ENCODE results near the gene MUC4. TPM values are rescaled to one million over a fixed set of nuclear protein-coding genes. Genes with fewer than 3 reads are reported as not detected.
"Not testable (repeated sequence)": the region's sequence is repeated elsewhere in the genome, so short reads cannot be mapped to it uniquely, and the experiment has no call there.

The MUC4 gene
- total RNA-seq, 2 experiments from 2014 or later = 0.09 to 0.14 TPM

- no peak for DNase-seq
- no peaks in the 10 kb centered on the region for H3K9me3 Mint-ChIP-seq (ENCODE audit: low read depth)
- peaks cover 18% of the 10 kb centered on the region for H3K27me3 Mint-ChIP-seq
- H3K27ac Mint-ChIP-seq = no peak overlapping the region
- ATAC-seq = no peak
- no peak overlapping the region for H3K4me3 Mint-ChIP-seq
- H3K36me3 Mint-ChIP-seq (ENCODE audit: low read depth) = no peaks in the 10 kb centered on the region
- intact Hi-C loops (cut with DNase I, micrococcal nuclease) = no loop called here
- ChIA-PET CTCF (interaction anchor here (0.7 to 1.8 kb wide), 2 partner anchors 60 to 95 kb away, joined by 3 read pairs; no protein-coding TSS in a partner anchor), POLR2A (no interaction called here)
- H3K4me1 Mint-ChIP-seq = peaks cover 11% of the 10 kb centered on the region
Measured at GRCh38 chr3:195754906-195755305, 56.8 kb downstream of the MUC4 start.

GRCh38 chr3:195754141-195754540 is 57.6 kb downstream of the MUC4 start:
- ChIA-PET CTCF (no interaction called here), POLR2A (no interaction called here)
- no peaks in the 10 kb centered on the region for H3K36me3 Mint-ChIP-seq (ENCODE audit: low read depth)
- H3K4me3 Mint-ChIP-seq = no peak overlapping the region
- H3K27ac Mint-ChIP-seq = no peak overlapping the region
- H3K27me3 Mint-ChIP-seq = peaks cover 13% of the 10 kb centered on the region
- ATAC-seq (no peak), DNase-seq (no peak)
- no peaks in the 10 kb centered on the region for H3K9me3 Mint-ChIP-seq (ENCODE audit: low read depth)
- peaks cover 11% of the 10 kb centered on the region for H3K4me1 Mint-ChIP-seq
- intact Hi-C loops (cut with DNase I, micrococcal nuclease) = no loop called here

- Mint-ChIP-seq H3K9me3 (ENCODE audit: low read depth) (no peaks in the 10 kb centered on the region), H3K27ac (no peak overlapping the region)
- CTCF ChIA-PET = no interaction called here
Measured at GRCh38 chr3:195753581-195753980, 58.1 kb downstream of the MUC4 start.

GRCh38 chr3:195752546-195753331 is 59.0 kb downstream of the MUC4 start:
- POLR2A ChIA-PET = no interaction called here
- DNase-seq (no peak), ATAC-seq (no peak)
- CTCF ChIA-PET = no interaction called here
- Mint-ChIP-seq H3K27ac (no peak overlapping the region), H3K4me1 (peaks cover 18% of the 10 kb centered on the region), H3K9me3 (ENCODE audit: low read depth) (no peaks in the 10 kb centered on the region), H3K27me3 (peaks cover 6% of the 10 kb centered on the region), H3K36me3 (ENCODE audit: low read depth) (no peaks in the 10 kb centered on the region), H3K4me3 (no peak overlapping the region)
- intact Hi-C loops (cut with DNase I, micrococcal nuclease) = no loop called here

More at GRCh38 chr3:195753581-195753980, 58.1 kb downstream of the MUC4 start:
- peaks cover 14% of the 10 kb centered on the region for H3K4me1 Mint-ChIP-seq
- no peaks in the 10 kb centered on the region for H3K36me3 Mint-ChIP-seq (ENCODE audit: low read depth)
- H3K27me3 Mint-ChIP-seq = peaks cover 9% of the 10 kb centered on the region
- DNase-seq = no peak
- intact Hi-C loops (cut with DNase I, micrococcal nuclease) = no loop called here
- POLR2A ChIA-PET = no interaction called here
- ATAC-seq = no peak
- H3K4me3 Mint-ChIP-seq = no peak overlapping the region

GRCh38 chr3:195752066-195752465 is 59.7 kb downstream of the MUC4 start:
- no peaks in the 10 kb centered on the region for H3K9me3 Mint-ChIP-seq (ENCODE audit: low read depth)
- no peaks in the 10 kb centered on the region for H3K36me3 Mint-ChIP-seq (ENCODE audit: low read depth)
- DNase-seq = no peak
- peaks cover 4% of the 10 kb centered on the region for H3K27me3 Mint-ChIP-seq
- no peak overlapping the region for H3K4me3 Mint-ChIP-seq
- CTCF ChIA-PET = no interaction called here
- H3K4me1 Mint-ChIP-seq = peaks cover 17% of the 10 kb centered on the region
- POLR2A ChIA-PET = no interaction called here
- no peak overlapping the region for H3K27ac Mint-ChIP-seq
- intact Hi-C loops (cut with DNase I, micrococcal nuclease) = no loop called here
- ATAC-seq = no peak

- intact Hi-C loops (cut with DNase I, micrococcal nuclease) = no loop called here
- ATAC-seq (no peak), DNase-seq (no peak)
- no peaks in the 10 kb centered on the region for H3K9me3 Mint-ChIP-seq (ENCODE audit: low read depth)
- H3K27me3 Mint-ChIP-seq = no peaks in the 10 kb centered on the region
- no peak overlapping the region for H3K27ac Mint-ChIP-seq
- H3K4me3 Mint-ChIP-seq = no peak overlapping the region
- no peaks in the 10 kb centered on the region for H3K36me3 Mint-ChIP-seq (ENCODE audit: low read depth)
- POLR2A ChIA-PET = no interaction called here
- CTCF ChIA-PET = no interaction called here
- H3K4me1 Mint-ChIP-seq = peaks cover 13% of the 10 kb centered on the region
Measured at GRCh38 chr3:195751560-195751959, 60.2 kb downstream of the MUC4 start.

- Mint-ChIP-seq H3K9me3 (ENCODE audit: low read depth) (no peaks in the 10 kb centered on the region), H3K27me3 (peaks cover under 1% of the 10 kb centered on the region), H3K4me3 (no peak overlapping the region), H3K27ac (no peak overlapping the region), H3K4me1 (peaks cover 13% of the 10 kb centered on the region), H3K36me3 (ENCODE audit: low read depth) (no peaks in the 10 kb centered on the region)
- ChIA-PET POLR2A (no interaction called here), CTCF (no interaction called here)
- DNase-seq = no peak
- ATAC-seq = no peak
- intact Hi-C loops (cut with DNase I, micrococcal nuclease) = no loop called here
Measured at GRCh38 chr3:195750797-195751520, 60.8 kb downstream of the MUC4 start.

- H3K4me3 Mint-ChIP-seq; H3K36me3 Mint-ChIP-seq (ENCODE audit: low read depth); POLR2A ChIA-PET; H3K9me3 Mint-ChIP-seq (ENCODE audit: low read depth); H3K27ac Mint-ChIP-seq; H3K4me1 Mint-ChIP-seq; H3K27me3 Mint-ChIP-seq; ATAC-seq; DNase-seq: not testable (repeated sequence)
- intact Hi-C loops (cut with DNase I, micrococcal nuclease) = loop anchor here in 1 of 2 experiments (2.0 to 5.0 kb wide), 2 partner anchors 102 to 458 kb away; no protein-coding TSS in a partner anchor
- CTCF ChIA-PET = interaction anchor here (1.6 kb wide), 1 partner anchor 101 kb away, joined by 8 read pairs; no protein-coding TSS in a partner anchor
Measured at GRCh38 chr3:195749101-195749500, 62.6 kb downstream of the MUC4 start.

- no peak for DNase-seq
- H3K27ac Mint-ChIP-seq = no peak overlapping the region
- POLR2A ChIA-PET = no interaction called here
- peaks cover 9% of the 10 kb centered on the region for H3K4me1 Mint-ChIP-seq
- peaks cover 3% of the 10 kb centered on the region for H3K27me3 Mint-ChIP-seq
- CTCF ChIA-PET = interaction anchor here (1.6 kb wide), 1 partner anchor 101 kb away, joined by 8 read pairs; no protein-coding TSS in a partner anchor
- no peak overlapping the region for H3K4me3 Mint-ChIP-seq
- intact Hi-C loops (cut with DNase I, micrococcal nuclease) = loop anchor here in 1 of 2 experiments (2.0 to 5.0 kb wide), 2 partner anchors 102 to 459 kb away; no protein-coding TSS in a partner anchor
- no peaks in the 10 kb centered on the region for H3K36me3 Mint-ChIP-seq (ENCODE audit: low read depth)
- ATAC-seq = no peak
- no peaks in the 10 kb centered on the region for H3K9me3 Mint-ChIP-seq (ENCODE audit: low read depth)
Measured at GRCh38 chr3:195748661-195749060, 63.1 kb downstream of the MUC4 start.

GRCh38 chr3:195746751-195747150 is 65.0 kb downstream of the MUC4 start:
- POLR2A ChIA-PET = no interaction called here
- DNase-seq (no peak), ATAC-seq (no peak)
- no peaks in the 10 kb centered on the region for H3K36me3 Mint-ChIP-seq (ENCODE audit: low read depth)
- peaks cover 7% of the 10 kb centered on the region for H3K4me1 Mint-ChIP-seq
- CTCF ChIA-PET = no interaction called here
- no peaks in the 10 kb centered on the region for H3K9me3 Mint-ChIP-seq (ENCODE audit: low read depth)
- H3K27me3 Mint-ChIP-seq = peaks cover 3% of the 10 kb centered on the region
- no peak overlapping the region for H3K27ac Mint-ChIP-seq
- no peak overlapping the region for H3K4me3 Mint-ChIP-seq
- intact Hi-C loops (cut with DNase I, micrococcal nuclease) = loop anchor here in 1 of 2 experiments (5.0 kb wide), 1 partner anchor 461 kb away; no protein-coding TSS in a partner anchor

GRCh38 chr3:195746346-195746745 is 65.4 kb downstream of the MUC4 start:
- ChIA-PET POLR2A (no interaction called here), CTCF (no interaction called here)
- ATAC-seq (no peak), DNase-seq (no peak)
- Mint-ChIP-seq H3K36me3 (ENCODE audit: low read depth) (no peaks in the 10 kb centered on the region), H3K27ac (no peak overlapping the region), H3K4me1 (peaks cover 7% of the 10 kb centered on the region), H3K4me3 (no peak overlapping the region), H3K9me3 (ENCODE audit: low read depth) (no peaks in the 10 kb centered on the region), H3K27me3 (peaks cover 3% of the 10 kb centered on the region)
- intact Hi-C loops (cut with DNase I, micrococcal nuclease) = loop anchor here in 1 of 2 experiments (5.0 kb wide), 1 partner anchor 461 kb away; no protein-coding TSS in a partner anchor

- Mint-ChIP-seq H3K36me3 (ENCODE audit: low read depth) (no peaks in the 10 kb centered on the region), H3K4me3 (no peak overlapping the region), H3K4me1 (peaks cover 7% of the 10 kb centered on the region), H3K27me3 (peaks cover 3% of the 10 kb centered on the region), H3K27ac (no peak overlapping the region), H3K9me3 (ENCODE audit: low read depth) (no peaks in the 10 kb centered on the region)
- ATAC-seq (no peak), DNase-seq (no peak)
- CTCF ChIA-PET = no interaction called here
- intact Hi-C loops (cut with DNase I, micrococcal nuclease) = no loop called here
- POLR2A ChIA-PET = no interaction called here
Measured at GRCh38 chr3:195744437-195744836, 67.3 kb downstream of the MUC4 start.

All from activated CD4-positive, alpha-beta T cell treated with anti-CD3 and anti-CD28 coated beads for 36 hours (primary cell).